Loucy (cell line): ENCODE data around the gene TMEM201.

Experiments
- EZH2phosphoT487 ChIP-seq: fragments of 200-600 bp; IDR thresholded peaks from 2 replicates; pipeline ENCODE4 v1.6.1; 2018; ENCODE audit warnings: antibody characterized with exemption, mild to moderate bottlenecking, moderate library complexity, borderline replicate concordance
- TF ChIP-seq, protein P1 (sequence below): fragments of 200-600 bp; sonication (generic); conservative IDR thresholded peaks from 2 replicates; pipeline ENCODE4 v1.5.1; 2014; ENCODE audit warnings: mild to moderate bottlenecking, antibody characterized with exemption, low read length

DNA sequence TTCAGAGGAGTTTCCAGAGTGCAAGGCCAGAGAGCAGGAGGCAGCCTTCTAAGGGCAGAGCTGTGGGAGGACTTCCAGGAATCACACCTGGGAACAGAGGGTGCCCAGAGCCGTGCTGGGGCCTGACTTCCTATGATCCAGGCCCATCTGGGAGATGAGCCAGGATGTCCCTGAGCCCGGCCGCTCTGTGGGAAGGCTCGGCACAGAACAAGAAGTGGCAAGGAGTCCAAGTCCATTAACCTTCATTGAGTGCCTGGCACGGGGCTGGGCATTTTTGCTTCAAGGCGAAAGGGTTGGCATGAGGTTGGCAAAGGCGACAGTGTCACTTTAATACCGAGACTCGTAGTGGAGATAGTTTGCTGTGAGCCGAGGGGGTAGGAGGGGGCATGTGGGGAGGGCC, 18.2 kb downstream of the TMEM201 start:
- TF ChIP-seq, protein P1, sequence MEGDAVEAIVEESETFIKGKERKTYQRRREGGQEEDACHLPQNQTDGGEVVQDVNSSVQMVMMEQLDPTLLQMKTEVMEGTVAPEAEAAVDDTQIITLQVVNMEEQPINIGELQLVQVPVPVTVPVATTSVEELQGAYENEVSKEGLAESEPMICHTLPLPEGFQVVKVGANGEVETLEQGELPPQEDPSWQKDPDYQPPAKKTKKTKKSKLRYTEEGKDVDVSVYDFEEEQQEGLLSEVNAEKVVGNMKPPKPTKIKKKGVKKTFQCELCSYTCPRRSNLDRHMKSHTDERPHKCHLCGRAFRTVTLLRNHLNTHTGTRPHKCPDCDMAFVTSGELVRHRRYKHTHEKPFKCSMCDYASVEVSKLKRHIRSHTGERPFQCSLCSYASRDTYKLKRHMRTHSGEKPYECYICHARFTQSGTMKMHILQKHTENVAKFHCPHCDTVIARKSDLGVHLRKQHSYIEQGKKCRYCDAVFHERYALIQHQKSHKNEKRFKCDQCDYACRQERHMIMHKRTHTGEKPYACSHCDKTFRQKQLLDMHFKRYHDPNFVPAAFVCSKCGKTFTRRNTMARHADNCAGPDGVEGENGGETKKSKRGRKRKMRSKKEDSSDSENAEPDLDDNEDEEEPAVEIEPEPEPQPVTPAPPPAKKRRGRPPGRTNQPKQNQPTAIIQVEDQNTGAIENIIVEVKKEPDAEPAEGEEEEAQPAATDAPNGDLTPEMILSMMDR: no peak
- no peak for TF ChIP-seq EZH2phosphoT487
